A673 (cell line): ENCODE data around the gene MANSC4. TPM values are rescaled to one million over a fixed set of nuclear protein-coding genes. Genes with fewer than 3 reads are reported as not detected.

ENCODE experiments used
- BruUV-seq: library from RNA; stranded (reverse); fragments of 400-500 nt; replicated peaks from 2 replicates; lab custom pipeline; 2021; lab: Mats Ljungman, UMichigan
- CTCF ChIA-PET: fragments of 300-600 bp; sonication (Branson Sonifier 250); formaldehyde crosslinking; loops from one replicate; lab custom pipeline; 2022; ENCODE audit warnings: antibody characterized with exemption; lab: Charles Lee
- POLR2A ChIA-PET: fragments of 300-600 bp; sonication (Branson Sonifier 250); formaldehyde crosslinking; loops from one replicate; lab custom pipeline; 2022; ENCODE audit warnings: antibody characterized with exemption; ENCODE audit not compliant: low non-redundant PET; lab: Charles Lee
- DNase-seq: peaks from one replicate; pipeline ENCODE4 v3.0.0-alpha.2; 2015; ENCODE audit warnings: low spot score
- H3K27ac ChIP-seq: fragments of 200-600 bp; sonication (generic); 2 replicates; pipeline ENCODE4 v1.5.1; 2016; ENCODE audit warnings: mixed run types, low read depth, mild to moderate bottlenecking, mixed read lengths, antibody characterized with exemption, low read length; ENCODE audit not compliant: poor library complexity, severe bottlenecking
- H3K27me3 ChIP-seq: fragments of 200-600 bp; sonication (generic); replicated peaks from 2 replicates; pipeline ENCODE4 v1.6.1; 2017; ENCODE audit warnings: mixed run types, low read depth, mild to moderate bottlenecking, mixed read lengths, antibody characterized with exemption, low read length; ENCODE audit not compliant: insufficient read depth, poor library complexity
- H3K36me3 ChIP-seq: fragments of 200-600 bp; sonication (generic); 2 replicates; pipeline ENCODE4 v1.6.1; 2016; ENCODE audit warnings: mixed run types, mild to moderate bottlenecking, mixed read lengths, antibody characterized with exemption, low read length; ENCODE audit not compliant: insufficient read depth, poor library complexity, severe bottlenecking
- H3K4me1 ChIP-seq: fragments of 200-600 bp; sonication (generic); 2 replicates; pipeline ENCODE4 v1.6.1; 2017; ENCODE audit warnings: mixed run types, mild to moderate bottlenecking, mixed read lengths, antibody characterized with exemption, low read length; ENCODE audit not compliant: insufficient read depth, poor library complexity, severe bottlenecking
- H3K4me3 ChIP-seq: fragments of 200-600 bp; sonication (generic); 2 replicates; pipeline ENCODE4 v1.5.1; 2016; ENCODE audit warnings: low read depth, mixed run types, mild to moderate bottlenecking, mixed read lengths, low read length; ENCODE audit not compliant: poor library complexity, severe bottlenecking
- H3K9me3 ChIP-seq: fragments of 200-600 bp; sonication (generic); 2 replicates; pipeline ENCODE4 v1.6.1; 2016; ENCODE audit warnings: mixed run types, low read depth, mild to moderate bottlenecking, mixed read lengths, antibody characterized with exemption, low read length; ENCODE audit not compliant: poor library complexity, severe bottlenecking
- CTCF ChIP-seq: fragments of 300-800, 200-600 bp; sonication (generic); conservative IDR thresholded peaks from 2 replicates; pipeline ENCODE4 v1.5.1; 2017; ENCODE audit warnings: low read depth, mild to moderate bottlenecking, antibody characterized with exemption, low read length, moderate library complexity, mixed read lengths
- EZH2 ChIP-seq: fragments of 200-600 bp; sonication (generic); IDR thresholded peaks from 2 replicates; pipeline ENCODE4 v1.6.1; 2017; ENCODE audit warnings: borderline replicate concordance, low read depth, mild to moderate bottlenecking, mixed read lengths, antibody characterized with exemption, low read length; ENCODE audit not compliant: poor library complexity, severe bottlenecking
- intact Hi-C: fragments of 100-400 bp; cut with micrococcal nuclease; formaldehyde crosslinking; loops from one replicate; pipeline ENCODE4 v1.10.0; 2022; ENCODE audit not compliant: unreplicated experiment
- total RNA-seq: library from RNA; stranded (reverse); gene quantifications from 2 replicates; pipeline ENCODE4 v1.2.3, GENCODE V29; 2021

Gene MANSC4
- total RNA-seq, 1 experiment from 2014 or later: not detected

DNA sequence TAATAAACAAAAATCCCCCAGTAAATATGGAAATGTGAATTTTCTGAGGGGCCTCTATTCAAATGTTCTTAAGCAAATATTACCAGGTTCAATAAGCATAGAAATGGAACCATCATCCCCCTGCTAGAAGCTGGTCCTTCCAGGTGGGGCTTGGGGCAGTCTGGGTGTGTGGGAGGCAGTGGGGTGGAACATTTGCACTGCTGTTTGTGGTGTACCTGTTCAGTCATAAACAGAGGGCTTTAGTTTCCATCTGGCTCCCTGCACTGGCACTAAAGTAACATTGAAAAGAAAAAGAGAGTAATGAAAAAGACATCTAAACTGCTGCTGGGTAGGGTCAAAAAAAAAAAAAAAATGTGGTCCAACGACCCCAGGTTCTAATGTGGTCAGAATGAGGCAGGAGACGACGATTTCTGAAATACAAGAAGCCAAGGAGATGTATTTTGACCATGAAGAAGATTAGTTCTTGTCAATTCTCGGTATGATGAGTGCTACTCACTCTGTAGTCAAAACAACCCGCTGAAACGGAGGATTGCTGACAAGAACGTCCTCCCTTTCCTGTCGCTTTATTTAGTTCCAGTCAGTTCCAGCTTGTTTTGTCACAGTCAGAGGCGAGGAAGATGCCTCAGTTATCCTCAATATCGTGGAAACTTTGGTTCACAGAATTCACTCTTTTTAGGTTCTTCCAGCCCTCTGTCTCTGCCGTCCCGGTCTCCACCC lies 44.2 kb upstream of the MANSC4 start:
- CTCF ChIA-PET: no interaction called here
- BruUV-seq: no TSS peak
- intact Hi-C loops: no loop called here
- TF ChIP-seq CTCF (no peak), EZH2 (no peak)
- H3K27ac ChIP-seq: no peak overlapping the region
- no peaks in the 10 kb centered on the region for H3K36me3 ChIP-seq
- H3K9me3 ChIP-seq: no peaks in the 10 kb centered on the region
- H3K27me3 ChIP-seq: no peaks in the 10 kb centered on the region
- POLR2A ChIA-PET: interaction anchor here (0.7 kb wide), 1 partner anchor 137 kb away, joined by 8 read pairs; no protein-coding TSS in a partner anchor
- no peak overlapping the region for H3K4me3 ChIP-seq
- no peaks in the 10 kb centered on the region for H3K4me1 ChIP-seq
- DNase-seq: no peak

- no peak for DNase-seq
- H3K4me1 ChIP-seq: no peaks in the 10 kb centered on the region
- H3K4me3 ChIP-seq: no peak overlapping the region
- POLR2A ChIA-PET: no interaction called here
- H3K27me3 ChIP-seq: no peaks in the 10 kb centered on the region
- H3K36me3 ChIP-seq: no peaks in the 10 kb centered on the region
- no TSS peak for BruUV-seq
- intact Hi-C loops: no loop called here
- no peak overlapping the region for H3K27ac ChIP-seq
- no peaks in the 10 kb centered on the region for H3K9me3 ChIP-seq
- CTCF ChIA-PET: no interaction called here
- no peak for TF ChIP-seq CTCF
- TF ChIP-seq EZH2: no peak
These were observed 43.0 kb upstream of the MANSC4 start for GRCh38 chr12:27823038-27823437.

GRCh38 chr12:27822076-27822712 lies 42.2 kb upstream of the MANSC4 start:
- H3K27ac ChIP-seq: no peak overlapping the region
- intact Hi-C loops: no loop called here
- no peak for DNase-seq

More at GRCh38 chr12:27822076-27822712, 42.2 kb upstream of the MANSC4 start:
- H3K4me3 ChIP-seq: peak overlapping the region; percentile 10
- no peak for TF ChIP-seq CTCF
- TF ChIP-seq EZH2: no peak
- ChIA-PET POLR2A (no interaction called here), CTCF (interaction anchor here (0.6 to 1.1 kb wide), 3 partner anchors 36 to 377 kb away, joined by 3 read pairs; no protein-coding TSS in a partner anchor)
- BruUV-seq: no TSS peak
- H3K27me3 ChIP-seq: no peaks in the 10 kb centered on the region
- H3K4me1 ChIP-seq: no peaks in the 10 kb centered on the region
- H3K36me3 ChIP-seq: no peaks in the 10 kb centered on the region
- no peaks in the 10 kb centered on the region for H3K9me3 ChIP-seq
